ENCODE results near the gene TPRA1. TPM values are rescaled to one million over a fixed set of nuclear protein-coding genes. Genes with fewer than 3 reads are reported as not detected.

Gene TPRA1
- total and polyA plus RNA-seq, 9 of the 15 experiments (the other 6 are each of a cell fraction or from before 2014, with no cell fraction given), result 0.66 to 21.5 (median 11.1) TPM

GRCh38 chr3:127555108-127555507 lies 35.4 kb downstream of the TPRA1 start (continued):
- TF ChIP-seq, protein P1, sequence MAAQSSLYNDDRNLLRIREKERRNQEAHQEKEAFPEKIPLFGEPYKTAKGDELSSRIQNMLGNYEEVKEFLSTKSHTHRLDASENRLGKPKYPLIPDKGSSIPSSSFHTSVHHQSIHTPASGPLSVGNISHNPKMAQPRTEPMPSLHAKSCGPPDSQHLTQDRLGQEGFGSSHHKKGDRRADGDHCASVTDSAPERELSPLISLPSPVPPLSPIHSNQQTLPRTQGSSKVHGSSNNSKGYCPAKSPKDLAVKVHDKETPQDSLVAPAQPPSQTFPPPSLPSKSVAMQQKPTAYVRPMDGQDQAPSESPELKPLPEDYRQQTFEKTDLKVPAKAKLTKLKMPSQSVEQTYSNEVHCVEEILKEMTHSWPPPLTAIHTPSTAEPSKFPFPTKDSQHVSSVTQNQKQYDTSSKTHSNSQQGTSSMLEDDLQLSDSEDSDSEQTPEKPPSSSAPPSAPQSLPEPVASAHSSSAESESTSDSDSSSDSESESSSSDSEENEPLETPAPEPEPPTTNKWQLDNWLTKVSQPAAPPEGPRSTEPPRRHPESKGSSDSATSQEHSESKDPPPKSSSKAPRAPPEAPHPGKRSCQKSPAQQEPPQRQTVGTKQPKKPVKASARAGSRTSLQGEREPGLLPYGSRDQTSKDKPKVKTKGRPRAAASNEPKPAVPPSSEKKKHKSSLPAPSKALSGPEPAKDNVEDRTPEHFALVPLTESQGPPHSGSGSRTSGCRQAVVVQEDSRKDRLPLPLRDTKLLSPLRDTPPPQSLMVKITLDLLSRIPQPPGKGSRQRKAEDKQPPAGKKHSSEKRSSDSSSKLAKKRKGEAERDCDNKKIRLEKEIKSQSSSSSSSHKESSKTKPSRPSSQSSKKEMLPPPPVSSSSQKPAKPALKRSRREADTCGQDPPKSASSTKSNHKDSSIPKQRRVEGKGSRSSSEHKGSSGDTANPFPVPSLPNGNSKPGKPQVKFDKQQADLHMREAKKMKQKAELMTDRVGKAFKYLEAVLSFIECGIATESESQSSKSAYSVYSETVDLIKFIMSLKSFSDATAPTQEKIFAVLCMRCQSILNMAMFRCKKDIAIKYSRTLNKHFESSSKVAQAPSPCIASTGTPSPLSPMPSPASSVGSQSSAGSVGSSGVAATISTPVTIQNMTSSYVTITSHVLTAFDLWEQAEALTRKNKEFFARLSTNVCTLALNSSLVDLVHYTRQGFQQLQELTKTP (IDR thresholded peaks at IDR 0.05; ENCODE audit: low read depth in 1 of 2, partially characterized antibody in 2 of 2), result no peak

DNA sequence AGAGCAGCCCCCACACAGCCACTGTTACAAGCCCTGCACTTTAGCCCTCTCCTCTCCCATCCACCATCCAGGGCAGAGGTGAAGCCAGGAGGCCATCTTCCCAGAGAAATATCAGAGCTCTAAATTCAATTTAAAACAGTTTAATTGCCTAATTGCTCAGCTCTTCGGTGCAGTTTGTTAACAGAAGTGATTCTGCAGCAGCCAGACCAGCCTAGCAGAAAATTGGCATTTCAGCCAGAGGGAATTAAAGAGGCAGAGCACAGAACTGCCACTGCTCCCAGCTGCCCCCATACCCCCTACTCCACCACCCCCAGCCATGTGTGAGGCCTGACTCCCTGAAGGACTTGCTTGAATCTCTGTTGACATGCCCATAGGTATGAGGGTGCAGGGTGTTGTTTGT lies 38.5 kb downstream of the TPRA1 start:
- BruUV-seq (replicated peaks), result no TSS peak
- Histone ChIP-seq H3K36me3 (ENCODE audit: control insufficient read depth, insufficient read depth, low read length) (no peaks in the 10 kb centered on the region), H3K9me3 (replicated peaks; ENCODE audit: control insufficient read depth, insufficient read depth, low read depth, low read length) (no peaks in the 10 kb centered on the region), H3K4me2 (ENCODE audit: insufficient read depth, low read length) (no peak overlapping the region), H4K20me1 (replicated peaks; ENCODE audit: control insufficient read depth, insufficient read depth, low read length) (no peaks in the 10 kb centered on the region), H3K4me1 (replicated peaks in 1 of 2; ENCODE audit: control insufficient read depth in 2 of 2, insufficient read depth in 2 of 2, low read length in 2 of 2) (peaks cover 0 to 12% of the 10 kb centered on the region in 2 experiments; a peak in 2 of 5 replicates), H3K4me3 (no peak overlapping the region), H3K79me2 (ENCODE audit: control insufficient read depth, insufficient read depth, low read length) (no peaks in the 10 kb centered on the region), H3K9me1 (ENCODE audit: control insufficient read depth, insufficient read depth, low read length) (no peaks in the 10 kb centered on the region), H3K27me3 (ENCODE audit: control insufficient read depth in 2 of 2, insufficient read depth in 2 of 2, low read length in 2 of 2) (peaks cover 0 to 37% of the 10 kb centered on the region in 2 experiments; a peak in 3 of 5 replicates), H3K9ac (ENCODE audit: insufficient read depth in 1 of 2, low read depth in 2 of 2, low read length in 2 of 2) (no peak overlapping the region), H3K27ac (ENCODE audit: extremely low read depth, low read depth, low read length) (no peak overlapping the region), H2AFZ (ENCODE audit: low read depth, low read length) (no peak overlapping the region)
- ChIA-PET POLR2A (no interaction called here), CTCF (ENCODE audit: low intra/inter-chr PET ratio) (no interaction called here)
- intact Hi-C loops (cut with micrococcal nuclease), result no loop called here
- ATAC-seq, result no peak
- 0% methylated on average over 1 of the region's 1 CpG for WGBS (ENCODE audit: insufficient coverage, low coverage, missing lambda C conversion rate)
- FAIRE-seq, result no peak
- in situ Hi-C loops (cut with MboI), result no loop called here
- no peak for TF ChIP-seq KLF16 (IDR thresholded peaks at IDR 0.05)
- DNase-seq (ENCODE audit: extremely low read depth in 1 of 4, low spot score in 3 of 4), result no peak
